ENCODE results near the gene IL21.

DNA sequence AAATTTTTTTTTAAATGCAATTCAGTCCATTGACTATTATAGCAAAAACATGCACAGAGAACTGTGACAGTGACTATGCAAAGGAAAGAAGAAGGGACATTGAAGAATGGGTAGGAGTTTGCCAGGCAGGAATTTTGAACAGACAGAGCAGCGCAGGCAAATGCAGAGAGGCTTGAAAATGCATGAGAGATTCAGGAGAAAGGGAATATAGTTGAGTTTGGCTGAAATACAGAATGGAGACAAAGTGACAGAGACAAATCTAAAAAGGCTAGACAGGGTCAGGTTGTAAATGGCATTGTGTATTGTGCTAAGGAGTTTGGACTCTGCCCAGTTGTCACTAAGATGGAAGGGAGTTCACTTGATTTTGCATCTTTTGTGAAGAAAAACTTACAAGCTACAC lies 42.4 kb upstream of the IL21 start:
- TF ChIP-seq, protein P1, sequence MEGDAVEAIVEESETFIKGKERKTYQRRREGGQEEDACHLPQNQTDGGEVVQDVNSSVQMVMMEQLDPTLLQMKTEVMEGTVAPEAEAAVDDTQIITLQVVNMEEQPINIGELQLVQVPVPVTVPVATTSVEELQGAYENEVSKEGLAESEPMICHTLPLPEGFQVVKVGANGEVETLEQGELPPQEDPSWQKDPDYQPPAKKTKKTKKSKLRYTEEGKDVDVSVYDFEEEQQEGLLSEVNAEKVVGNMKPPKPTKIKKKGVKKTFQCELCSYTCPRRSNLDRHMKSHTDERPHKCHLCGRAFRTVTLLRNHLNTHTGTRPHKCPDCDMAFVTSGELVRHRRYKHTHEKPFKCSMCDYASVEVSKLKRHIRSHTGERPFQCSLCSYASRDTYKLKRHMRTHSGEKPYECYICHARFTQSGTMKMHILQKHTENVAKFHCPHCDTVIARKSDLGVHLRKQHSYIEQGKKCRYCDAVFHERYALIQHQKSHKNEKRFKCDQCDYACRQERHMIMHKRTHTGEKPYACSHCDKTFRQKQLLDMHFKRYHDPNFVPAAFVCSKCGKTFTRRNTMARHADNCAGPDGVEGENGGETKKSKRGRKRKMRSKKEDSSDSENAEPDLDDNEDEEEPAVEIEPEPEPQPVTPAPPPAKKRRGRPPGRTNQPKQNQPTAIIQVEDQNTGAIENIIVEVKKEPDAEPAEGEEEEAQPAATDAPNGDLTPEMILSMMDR (conservative IDR thresholded peaks at IDR 0.05 in 1 of 2, IDR thresholded peaks at IDR 0.05 in 1 of 2; ENCODE audit: low read depth in 1 of 2, low read length in 2 of 2) = no peak
- no peak for TF ChIP-seq EZH2 (IDR thresholded peaks at IDR 0.05; ENCODE audit: low read length, missing control alignments)

Measured in fibroblast of lung (primary cell).